ENCODE results near the gene FAM181B. TPM values are rescaled to one million over a fixed set of nuclear protein-coding genes. Genes with fewer than 3 reads are reported as not detected.

The FAM181B gene
- total and polyA plus RNA-seq, 2 experiments from 2014 or later: 0.63 to 1.3 TPM

- 81% methylated on average over 15 of the region's 15 CpGs for WGBS (ENCODE audit: low lambda C conversion rate, missing lambda C conversion rate)
- Histone ChIP-seq H3K4me1 (ENCODE audit: insufficient read depth) (no peaks in the 10 kb centered on the region), H3K4me2 (no peak overlapping the region), H3K9me3 (ENCODE audit: low read depth) (no peaks in the 10 kb centered on the region), H4K20me1 (ENCODE audit: insufficient read depth, poor library complexity, severe bottlenecking) (no peaks in the 10 kb centered on the region), H2AFZ (no peak overlapping the region), H3K79me2 (no peaks in the 10 kb centered on the region), H3K9me2 (replicated peaks; ENCODE audit: insufficient read depth) (no peaks in the 10 kb centered on the region), H3K27ac (no peak overlapping the region), H3K4me3 (no peak overlapping the region), H3K36me3 (replicated peaks; ENCODE audit: insufficient read depth, low read depth) (no peaks in the 10 kb centered on the region), H3K27me3 (peaks cover 6% of the 10 kb centered on the region)
- DNase-seq (ENCODE audit: low spot score): no peak
- no peak for TF ChIP-seq EZH2phosphoT487 (IDR thresholded peaks at IDR 0.05; ENCODE audit: low read depth, severe bottlenecking, unreplicated experiment)
- TF ChIP-seq EZH2 (IDR thresholded peaks at IDR 0.05; ENCODE audit: borderline replicate concordance): no peak
- no peak for TF ChIP-seq CTCF (IDR thresholded peaks at IDR 0.05; ENCODE audit: poor library complexity)
Measured at GRCh38 chr11:82720267-82721065, 13.2 kb downstream of the FAM181B start.

GRCh38 chr11:82719361-82720105 lies 14.1 kb downstream of the FAM181B start:
- Histone ChIP-seq H3K27ac (no peak overlapping the region), H2AFZ (no peak overlapping the region), H3K9me2 (replicated peaks; ENCODE audit: insufficient read depth) (no peaks in the 10 kb centered on the region), H3K79me2 (no peaks in the 10 kb centered on the region), H3K4me3 (no peak overlapping the region), H4K20me1 (ENCODE audit: insufficient read depth, poor library complexity, severe bottlenecking) (no peaks in the 10 kb centered on the region), H3K36me3 (replicated peaks; ENCODE audit: insufficient read depth, low read depth) (no peaks in the 10 kb centered on the region), H3K27me3 (peaks cover 2% of the 10 kb centered on the region), H3K4me1 (ENCODE audit: insufficient read depth) (no peaks in the 10 kb centered on the region), H3K4me2 (no peak overlapping the region), H3K9me3 (ENCODE audit: low read depth) (no peaks in the 10 kb centered on the region)
- DNase-seq (ENCODE audit: low spot score): no peak
- WGBS (ENCODE audit: low lambda C conversion rate, missing lambda C conversion rate): 81% methylated on average over 5 of the region's 5 CpGs
- TF ChIP-seq EZH2 (IDR thresholded peaks at IDR 0.05; ENCODE audit: borderline replicate concordance) (no peak), CTCF (IDR thresholded peaks at IDR 0.05; ENCODE audit: poor library complexity) (no peak), EZH2phosphoT487 (IDR thresholded peaks at IDR 0.05; ENCODE audit: low read depth, severe bottlenecking, unreplicated experiment) (no peak)

- no peaks in the 10 kb centered on the region for H4K20me1 ChIP-seq (ENCODE audit: insufficient read depth, poor library complexity, severe bottlenecking)
- no peaks in the 10 kb centered on the region for H3K9me3 ChIP-seq (ENCODE audit: low read depth)
- no peaks in the 10 kb centered on the region for H3K36me3 ChIP-seq (replicated peaks; ENCODE audit: insufficient read depth, low read depth)
- H3K27me3 ChIP-seq: no peaks in the 10 kb centered on the region
- no peak overlapping the region for H3K27ac ChIP-seq
- H3K4me1 ChIP-seq (ENCODE audit: insufficient read depth): no peaks in the 10 kb centered on the region
- no peak for DNase-seq (ENCODE audit: low spot score)
- H3K4me2 ChIP-seq: no peak overlapping the region
- H3K4me3 ChIP-seq: no peak overlapping the region
- no peak overlapping the region for H2AFZ ChIP-seq
- WGBS (ENCODE audit: low lambda C conversion rate, missing lambda C conversion rate): 57% methylated on average over 3 of the region's 3 CpGs
- H3K79me2 ChIP-seq: no peaks in the 10 kb centered on the region
- no peaks in the 10 kb centered on the region for H3K9me2 ChIP-seq (replicated peaks; ENCODE audit: insufficient read depth)
- TF ChIP-seq EZH2phosphoT487 (IDR thresholded peaks at IDR 0.05; ENCODE audit: low read depth, severe bottlenecking, unreplicated experiment): no peak
Measured at GRCh38 chr11:82718821-82719220, 14.8 kb downstream of the FAM181B start.

GRCh38 chr11:82718307-82718706 lies 15.4 kb downstream of the FAM181B start:
- no peak overlapping the region for H3K4me2 ChIP-seq
- no peaks in the 10 kb centered on the region for H3K79me2 ChIP-seq
- no peak overlapping the region for H3K27ac ChIP-seq
- H3K4me1 ChIP-seq (ENCODE audit: insufficient read depth): no peaks in the 10 kb centered on the region
- 18% methylated on average over 5 of the region's 5 CpGs for WGBS (ENCODE audit: low lambda C conversion rate, missing lambda C conversion rate)
- H3K9me2 ChIP-seq (replicated peaks; ENCODE audit: insufficient read depth): no peaks in the 10 kb centered on the region
- H4K20me1 ChIP-seq (ENCODE audit: insufficient read depth, poor library complexity, severe bottlenecking): no peaks in the 10 kb centered on the region
- no peaks in the 10 kb centered on the region for H3K36me3 ChIP-seq (replicated peaks; ENCODE audit: insufficient read depth, low read depth)
- no peaks in the 10 kb centered on the region for H3K9me3 ChIP-seq (ENCODE audit: low read depth)
- H3K27me3 ChIP-seq: peaks cover 5% of the 10 kb centered on the region
- DNase-seq (ENCODE audit: low spot score): peak; percentile 78
- no peak overlapping the region for H2AFZ ChIP-seq
- no peak for TF ChIP-seq EZH2phosphoT487 (IDR thresholded peaks at IDR 0.05; ENCODE audit: low read depth, severe bottlenecking, unreplicated experiment)
- TF ChIP-seq EZH2 (IDR thresholded peaks at IDR 0.05; ENCODE audit: borderline replicate concordance): no peak
- TF ChIP-seq CTCF (IDR thresholded peaks at IDR 0.05; ENCODE audit: poor library complexity): peak; percentile 78
- no peak overlapping the region for H3K4me3 ChIP-seq

Data from hepatocyte (in vitro differentiated cells).